HG03521 (cell line): ENCODE measurements around the gene LRRC75B.

Experiments used
- ATAC-seq: cut with Tn5 transposase; IDR thresholded peaks from one replicate; pipeline ENCODE4 v1.9.1; 2021; ENCODE audit warnings: mild to moderate bottlenecking, moderate library complexity; ENCODE audit not compliant: unreplicated experiment

The LRRC75B gene

GRCh38 chr22:24587948-24588347 is 4.9 kb downstream of the LRRC75B start:
- ATAC-seq: no peak

GRCh38 chr22:24587251-24587650 is 5.6 kb downstream of the LRRC75B start:
- ATAC-seq: no peak

- ATAC-seq: no peak
These were observed 6.8 kb downstream of the LRRC75B start for GRCh38 chr22:24585927-24586546.

GRCh38 chr22:24585461-24585860 is 7.4 kb downstream of the LRRC75B start:
- ATAC-seq: no peak

GRCh38 chr22:24584871-24585411 is 7.9 kb downstream of the LRRC75B start:
- ATAC-seq: no peak

GRCh38 chr22:24584166-24584790 is 8.6 kb downstream of the LRRC75B start:
- ATAC-seq: no peak

GRCh38 chr22:24583221-24584165 is 9.4 kb downstream of the LRRC75B start:
- no peak for ATAC-seq

GRCh38 chr22:24582056-24582814 is 10.6 kb downstream of the LRRC75B start:
- no peak for ATAC-seq

GRCh38 chr22:24580276-24580675 is 12.6 kb downstream of the LRRC75B start:
- no peak for ATAC-seq

- no peak for ATAC-seq
These were observed 13.6 kb downstream of the LRRC75B start for GRCh38 chr22:24579258-24579601.

- no peak for ATAC-seq
These were observed 14.3 kb downstream of the LRRC75B start for GRCh38 chr22:24578355-24579257.

GRCh38 chr22:24576778-24577177 is 16.1 kb downstream of the LRRC75B start:
- no peak for ATAC-seq

GRCh38 chr22:24571266-24571665 is 21.6 kb downstream of the LRRC75B start:
- no peak for ATAC-seq

GRCh38 chr22:24567668-24568067 is 25.2 kb downstream of the LRRC75B start:
- no peak for ATAC-seq

- no peak for ATAC-seq
These were observed 25.9 kb downstream of the LRRC75B start for GRCh38 chr22:24566899-24567511.

- no peak for ATAC-seq
These were observed 27.8 kb downstream of the LRRC75B start for GRCh38 chr22:24565077-24565476.

GRCh38 chr22:24564376-24565058 is 28.4 kb downstream of the LRRC75B start:
- no peak for ATAC-seq

GRCh38 chr22:24563246-24563645 is 29.6 kb downstream of the LRRC75B start:
- no peak for ATAC-seq

GRCh38 chr22:24559471-24559870 is 33.4 kb downstream of the LRRC75B start:
- no peak for ATAC-seq
